G401.6 (cell line): ENCODE measurements around the gene CELF3.
"Not testable (repeated sequence)": the region's sequence is repeated elsewhere in the genome, so short reads cannot be mapped to it uniquely, and the experiment has no call there.

ENCODE experiments used
- FAIRE-seq: peaks from 2 replicates; lab custom pipeline; 2012; peaks lifted over from hg19 to GRCh38; lab: Jason Lieb, UNC

Gene CELF3

GRCh38 chr1:151703813-151704212 lies 12.8 kb downstream of the CELF3 start:
- FAIRE-seq = no peak

- FAIRE-seq = no peak
Measured at GRCh38 chr1:151702936-151703335, 13.7 kb downstream of the CELF3 start.

- FAIRE-seq = no peak
Measured at GRCh38 chr1:151701515-151701914, 15.1 kb downstream of the CELF3 start.

- peak; percentile 30 for FAIRE-seq
Measured at GRCh38 chr1:151693057-151693651, 23.4 kb downstream of the CELF3 start.

- no peak for FAIRE-seq
Measured at GRCh38 chr1:151692226-151692625, 24.4 kb downstream of the CELF3 start.

GRCh38 chr1:151689494-151689893 lies 27.1 kb downstream of the CELF3 start:
- no peak for FAIRE-seq

- FAIRE-seq = no peak
Measured at GRCh38 chr1:151686561-151686960, 30.0 kb downstream of the CELF3 start.

GRCh38 chr1:151684128-151684527 lies 32.5 kb downstream of the CELF3 start:
- no peak for FAIRE-seq

- FAIRE-seq = not testable (repeated sequence)
Measured at GRCh38 chr1:151682901-151683300, 33.7 kb downstream of the CELF3 start.

GRCh38 chr1:151681923-151682322 lies 34.7 kb downstream of the CELF3 start:
- FAIRE-seq = no peak

GRCh38 chr1:151680826-151681225 lies 35.8 kb downstream of the CELF3 start:
- no peak for FAIRE-seq

GRCh38 chr1:151680391-151680790 lies 36.2 kb downstream of the CELF3 start:
- no peak for FAIRE-seq

- no peak for FAIRE-seq
Measured at GRCh38 chr1:151673407-151673806, 43.2 kb downstream of the CELF3 start.

- FAIRE-seq = not testable (repeated sequence)
Measured at GRCh38 chr1:151670036-151670675, 46.4 kb downstream of the CELF3 start.

GRCh38 chr1:151668090-151668489 lies 48.5 kb downstream of the CELF3 start:
- no peak for FAIRE-seq

- no peak for FAIRE-seq
Measured at GRCh38 chr1:151661751-151662150, 54.9 kb downstream of the CELF3 start.

- no peak for FAIRE-seq
Measured at GRCh38 chr1:151655371-151655770, 61.2 kb downstream of the CELF3 start.

- no peak for FAIRE-seq
Measured at GRCh38 chr1:151653397-151653796, 63.2 kb downstream of the CELF3 start.
